IPS DF 4.7 (cell line): ENCODE results near the gene CHRM5.

Experiments used
- DNase-seq: peaks from one replicate; pipeline ENCODE4 v3.0.0-alpha.2; 2013; ENCODE audit warnings: low spot score; ENCODE audit errors: extremely low read depth

The CHRM5 gene

GRCh38 chr15:34101366-34102174, 133.3 kb downstream of the CHRM5 start, which contains the start of the genes EMC7 and PGBD4:
TSS of gene EMC7 (minus strand) at chr15:34101862. CDS start at chr15:34101839, 23 bp downstream.
TSS of gene PGBD4 (plus strand) at chr15:34102083. CDS start at chr15:34102532, 449 bp downstream.
- peak; percentile 93 for DNase-seq

- no peak for DNase-seq
These were observed 134.1 kb downstream of the CHRM5 start for GRCh38 chr15:34102175-34102925.

GRCh38 chr15:34106423-34106822, 138.1 kb downstream of the CHRM5 start:
- no peak for DNase-seq

GRCh38 chr15:34107315-34107714, 139.0 kb downstream of the CHRM5 start:
- no peak for DNase-seq

GRCh38 chr15:34109797-34110663, 141.7 kb downstream of the CHRM5 start:
- DNase-seq = no peak

GRCh38 chr15:34111488-34111887, 143.2 kb downstream of the CHRM5 start:
- DNase-seq = no peak

GRCh38 chr15:34114215-34114614, 145.9 kb downstream of the CHRM5 start:
- no peak for DNase-seq

GRCh38 chr15:34114739-34115138, 146.4 kb downstream of the CHRM5 start:
- no peak for DNase-seq

- DNase-seq = no peak
These were observed 148.3 kb downstream of the CHRM5 start for GRCh38 chr15:34116620-34117019.
